H1 (cell line): ENCODE results near the gene TP53I13. TPM values are rescaled to one million over a fixed set of nuclear protein-coding genes. Genes with fewer than 3 reads are reported as not detected.

Experiments used
- ASH2L ChIP-seq: fragments of 200-600, 300-600 bp; sonication (generic); IDR thresholded peaks from one replicate; pipeline ENCODE4 v1.7.1; 2017; ENCODE audit warnings: low read length
- CHD7 ChIP-seq: fragments of 300-600 bp; sonication (generic); IDR thresholded peaks from 2 replicates; pipeline ENCODE4 v1.7.1; 2012; ENCODE audit warnings: low read length, moderate library complexity, mild to moderate bottlenecking, inconsistent platforms; ENCODE audit not compliant: insufficient replicate concordance
- EGR1 ChIP-seq: IDR thresholded peaks from 2 replicates; pipeline ENCODE4 v1.6.1; 2011; ENCODE audit warnings: low read depth, low read length, borderline replicate concordance
- GTF2F1 ChIP-seq: IDR thresholded peaks from 2 replicates; pipeline ENCODE4 v1.6.1; 2012; ENCODE audit warnings: low read depth, low read length, improper control_type of control experiment, borderline replicate concordance
- MAFK ChIP-seq: IDR thresholded peaks from 2 replicates; pipeline ENCODE4 v1.6.1; 2012; ENCODE audit warnings: low read depth, mild to moderate bottlenecking, improper control_type of control experiment, low read length
- MAX ChIP-seq: IDR thresholded peaks from 2 replicates; pipeline ENCODE4 v1.6.1; 2012; ENCODE audit warnings: inconsistent platforms
- NRF1 ChIP-seq: IDR thresholded peaks from 2 replicates; pipeline ENCODE4 v1.6.1; 2011; ENCODE audit warnings: mild to moderate bottlenecking, low read depth, low read length, improper control_type of control experiment
- PHF8 ChIP-seq: fragments of 200-600 bp; sonication (generic); conservative IDR thresholded peaks from 2 replicates; pipeline ENCODE4 v1.7.1; 2012; ENCODE audit warnings: low read depth, mild to moderate bottlenecking, inconsistent platforms, low read length, moderate library complexity
- POU5F1 ChIP-seq: IDR thresholded peaks from 2 replicates; pipeline ENCODE4 v1.6.1; 2011; ENCODE audit warnings: low read depth, mild to moderate bottlenecking, low read length, moderate library complexity
- RBBP5 ChIP-seq: IDR thresholded peaks from 2 replicates; pipeline ENCODE4 v1.7.1; 2012; ENCODE audit warnings: low read depth, mild to moderate bottlenecking, inconsistent platforms, low read length, moderate library complexity, borderline replicate concordance
- SIX5 ChIP-seq: IDR thresholded peaks from 2 replicates; pipeline ENCODE4 v1.6.1; 2011; ENCODE audit warnings: mild to moderate bottlenecking, low read depth, low read length
- polyA plus RNA-seq, 7 experiments: library from polyadenylated mRNA; depleted of rRNA in 3 of 7; stranded (reverse) in 5 of 7; unstranded in 2 of 7; fragments of >200 nt in 5 of 7; fragments of 200-250 nt in 2 of 7; gene quantifications; 1 replicate in 5 of 7; 2 replicates in 1 of 7; 4 replicates in 1 of 7; pipeline versions ENCODE4 v1.2.1 to v1.2.3, GENCODE V29; 2011 to 2013; ENCODE audit warnings: missing spikeins in 2 of 7, mixed read lengths in 2 of 7
- total RNA-seq: library from RNA; stranded (reverse); fragmentation: NEBNext Ultra II Directional; extraction: Animal tissue kit (Norgen Biotek cat#: 25700); gene quantifications from 2 replicates; pipeline ENCODE4 v1.2.1, GENCODE V29; 2021

Gene TP53I13
- total and polyA plus RNA-seq, 2 of the 8 experiments (the other 6 are each of a cell fraction or from before 2014, with no cell fraction given), result 22.4 to 35.7 TPM

GRCh38 chr17:29591146-29591736 is 22.7 kb downstream of the TP53I13 start (continued):
- TF ChIP-seq PHF8 (0 out of 2 replicates have a peak, but pooled peaks have one; percentile 42), NRF1 (no peak), ASH2L (peak; percentile 87), CHD7 (peak; percentile 45), EGR1 (0 out of 2 replicates have a peak, but pooled peaks have one; percentile 25), GTF2F1 (no peak), MAFK (no peak), RBBP5 (peak; percentile 33; the same call in 1 of the 2 replicates), POU5F1 (no peak), SIX5 (no peak), MAX (peak; percentile 96)
